Spleen (tissue), 7 donors: ENCODE results near the gene GRHL3.

Source experiments
- CTCF ChIP-seq, 11 experiments: fragments of 200-600 bp in 7 of 11; fragments of 450-650 bp in 4 of 11; sonication (generic) in 4 of 11; IDR thresholded peaks in 8 of 11; conservative IDR thresholded peaks in 3 of 11; 1 replicate in 7 of 11; 2 replicates in 4 of 11; pipeline versions ENCODE4 v1.4.0 to v1.8.0; 2016 to 2021; ENCODE audit warnings: antibody characterized with exemption in 11 of 11, inconsistent platforms in 4 of 11, mild to moderate bottlenecking in 1 of 11
- POLR2A ChIP-seq, 3 donors: fragments of 450-650 bp; IDR thresholded peaks; one replicate each; pipeline ENCODE4 v1.5.1; 2017; ENCODE audit warnings: antibody characterized with exemption in 3 of 3, mild to moderate bottlenecking in 1 of 3
- donor health status: DM: no; HTN: no; CAD: no; lungs with moderate emphysema.
- donor health status: DM: no; HTN: no; CAD: no.
- donor health status: DM: no; HTN: no; CAD: no.

GRCh38 chr1:24338447-24338846 lies 19.3 kb downstream of the GRHL3 start:
- TF ChIP-seq CTCF (IDR thresholded peaks at IDR 0.05 in 8 of 11, conservative IDR thresholded peaks at IDR 0.05 in 3 of 11) (no peak), POLR2A (IDR thresholded peaks at IDR 0.05) (no peak)
